DND-41 (cell line): ENCODE measurements around the gene SHROOM1.
A peak's percentile ranks its signal among the peaks of the same experiment; 100 is the strongest.

Experiments
- ATAC-seq: fragments of 200-7000 bp; cut with Tn5 transposase; 3 replicates; pipeline ENCODE4 v1.9.1; 2021; ENCODE audit warnings: low read depth; ENCODE audit not compliant: insufficient read depth
- DNase-seq: peaks from one replicate; pipeline ENCODE4 v3.0.0-alpha.2; 2020
- H2AFZ ChIP-seq: 2 replicates; pipeline ENCODE4 v1.6.0; 2012; ENCODE audit warnings: low read depth, low read length
- H3K27ac ChIP-seq: 2 replicates; pipeline ENCODE4 v1.5.1; 2012; ENCODE audit warnings: low read length, inconsistent platforms
- H3K27me3 ChIP-seq: fragments of 200-600 bp; sonication (generic); 2 replicates; pipeline ENCODE4 v1.6.0; 2012; ENCODE audit warnings: low read length, mild to moderate bottlenecking, inconsistent platforms; ENCODE audit not compliant: insufficient read depth, poor library complexity
- H3K36me3 ChIP-seq: 2 replicates; pipeline ENCODE4 v1.5.1; 2012; ENCODE audit warnings: low read length, inconsistent platforms; ENCODE audit not compliant: insufficient read depth
- H3K4me1 ChIP-seq: 2 replicates; pipeline ENCODE4 v1.5.1; 2012; ENCODE audit warnings: mild to moderate bottlenecking, low read length; ENCODE audit not compliant: insufficient read depth
- H3K4me2 ChIP-seq: 2 replicates; pipeline ENCODE4 v1.6.0; 2012; ENCODE audit warnings: mild to moderate bottlenecking, moderate library complexity, low read length, inconsistent platforms; ENCODE audit not compliant: insufficient read depth
- H3K4me3 ChIP-seq, 2 experiments: fragments of 200-600 bp in 1 of 2; shearing (Covaris generic) in 1 of 2; 2 replicates each; pipeline ENCODE4 v1.5.1; 2012 to 2016; ENCODE audit warnings: inconsistent platforms in 2 of 2, low read length in 2 of 2, mild to moderate bottlenecking in 2 of 2, low read depth in 1 of 2, moderate library complexity in 1 of 2
- H3K79me2 ChIP-seq: 2 replicates; pipeline ENCODE4 v1.6.0; 2012; ENCODE audit warnings: low read length, inconsistent platforms; ENCODE audit not compliant: insufficient read depth
- H3K9ac ChIP-seq: 2 replicates; pipeline ENCODE4 v1.6.0; 2012; ENCODE audit warnings: low read depth, mild to moderate bottlenecking, inconsistent platforms, low read length, moderate library complexity
- H3K9me3 ChIP-seq: 2 replicates; pipeline ENCODE4 v1.5.1; 2012; ENCODE audit warnings: low read length, moderate library complexity, mild to moderate bottlenecking, inconsistent platforms; ENCODE audit not compliant: insufficient read depth, severe bottlenecking
- H4K20me1 ChIP-seq: 2 replicates; pipeline ENCODE4 v1.6.0; 2012; ENCODE audit warnings: low read length; ENCODE audit not compliant: insufficient read depth
- EZH2 ChIP-seq: IDR thresholded peaks from 3 replicates; pipeline ENCODE4 v1.6.1; 2012; ENCODE audit warnings: borderline replicate concordance, low read depth, mild to moderate bottlenecking, moderate library complexity, low read length, inconsistent platforms; ENCODE audit not compliant: severe bottlenecking
- TF ChIP-seq, protein P1 (sequence below): IDR thresholded peaks from 2 replicates; pipeline ENCODE4 v1.5.1; 2012; ENCODE audit warnings: borderline replicate concordance, low read length, moderate library complexity, mild to moderate bottlenecking; ENCODE audit not compliant: poor library complexity, severe bottlenecking; ENCODE audit errors: extremely low read depth

SHROOM1 gene

DNA sequence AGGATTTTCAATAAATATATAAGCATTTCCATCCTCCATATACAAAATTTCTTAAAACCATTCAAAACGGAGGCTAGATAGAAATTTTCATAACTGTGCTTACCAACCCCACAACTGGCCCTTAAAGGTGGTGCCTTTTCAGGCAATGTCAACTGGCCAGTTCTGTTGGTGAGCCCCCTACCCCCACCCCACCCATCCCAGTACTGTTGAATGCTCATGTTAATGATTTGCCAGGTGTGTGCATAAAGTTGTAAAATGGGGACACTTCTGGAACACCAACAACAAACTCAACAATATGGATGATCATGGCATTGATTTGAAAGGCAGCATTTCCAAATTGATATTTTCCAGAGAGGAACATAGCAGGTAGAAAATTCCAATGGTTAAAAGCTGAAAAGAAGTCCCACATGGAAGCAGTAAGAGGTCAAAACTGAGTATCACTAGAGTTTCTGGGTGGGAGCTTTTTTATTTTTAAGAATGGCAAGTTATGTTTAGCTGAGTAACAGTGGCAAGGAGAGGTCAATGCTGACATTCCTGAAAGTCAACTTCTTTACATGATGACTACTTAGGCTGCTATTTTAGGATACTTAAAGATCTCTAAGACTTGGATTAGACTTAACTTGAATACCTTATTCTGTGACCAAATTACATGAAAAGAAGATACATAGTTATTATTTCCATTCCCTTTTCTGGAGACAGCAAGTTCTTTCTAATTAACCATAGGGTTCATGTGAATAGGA is 45.7 kb upstream of the SHROOM1 start:
- TF ChIP-seq, protein P1, sequence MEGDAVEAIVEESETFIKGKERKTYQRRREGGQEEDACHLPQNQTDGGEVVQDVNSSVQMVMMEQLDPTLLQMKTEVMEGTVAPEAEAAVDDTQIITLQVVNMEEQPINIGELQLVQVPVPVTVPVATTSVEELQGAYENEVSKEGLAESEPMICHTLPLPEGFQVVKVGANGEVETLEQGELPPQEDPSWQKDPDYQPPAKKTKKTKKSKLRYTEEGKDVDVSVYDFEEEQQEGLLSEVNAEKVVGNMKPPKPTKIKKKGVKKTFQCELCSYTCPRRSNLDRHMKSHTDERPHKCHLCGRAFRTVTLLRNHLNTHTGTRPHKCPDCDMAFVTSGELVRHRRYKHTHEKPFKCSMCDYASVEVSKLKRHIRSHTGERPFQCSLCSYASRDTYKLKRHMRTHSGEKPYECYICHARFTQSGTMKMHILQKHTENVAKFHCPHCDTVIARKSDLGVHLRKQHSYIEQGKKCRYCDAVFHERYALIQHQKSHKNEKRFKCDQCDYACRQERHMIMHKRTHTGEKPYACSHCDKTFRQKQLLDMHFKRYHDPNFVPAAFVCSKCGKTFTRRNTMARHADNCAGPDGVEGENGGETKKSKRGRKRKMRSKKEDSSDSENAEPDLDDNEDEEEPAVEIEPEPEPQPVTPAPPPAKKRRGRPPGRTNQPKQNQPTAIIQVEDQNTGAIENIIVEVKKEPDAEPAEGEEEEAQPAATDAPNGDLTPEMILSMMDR = no peak
- no peak for TF ChIP-seq EZH2
- DNase-seq (no peak), ATAC-seq (no peak)
- H3K9me3 ChIP-seq = no peaks in the 10 kb centered on the region
- H3K36me3 ChIP-seq = peaks cover 71% of the 10 kb centered on the region
- H3K4me3 ChIP-seq = no peak overlapping the region
- H3K9ac ChIP-seq = no peak overlapping the region
- no peaks in the 10 kb centered on the region for H3K79me2 ChIP-seq
- H2AFZ ChIP-seq = no peak overlapping the region
- H3K4me1 ChIP-seq = no peaks in the 10 kb centered on the region
- H3K27me3 ChIP-seq = no peaks in the 10 kb centered on the region
- H3K27ac ChIP-seq = no peak overlapping the region
- H3K4me2 ChIP-seq = no peak overlapping the region
- H4K20me1 ChIP-seq = peaks cover 3% of the 10 kb centered on the region; the same call in 1 of the 2 replicates

DNA sequence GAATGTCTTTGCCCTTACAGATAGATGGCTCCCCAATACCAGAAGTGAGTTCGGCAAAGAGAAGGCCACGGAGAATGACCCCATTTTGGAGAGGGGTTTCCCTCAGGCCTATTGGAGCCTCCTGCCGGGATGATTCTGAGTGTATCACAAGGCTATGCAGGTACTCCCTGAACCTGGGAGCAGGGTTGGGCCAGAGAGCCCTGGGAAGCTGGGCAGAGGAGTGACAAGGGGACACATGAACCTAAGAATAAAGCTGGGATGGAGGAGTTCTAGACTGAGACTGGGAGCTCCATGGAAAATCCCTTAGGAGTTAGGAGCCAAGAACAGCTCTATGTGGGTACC is 43.5 kb upstream of the SHROOM1 start:
- peaks cover 66% of the 10 kb centered on the region for H3K36me3 ChIP-seq
- H4K20me1 ChIP-seq = peaks cover 3% of the 10 kb centered on the region; the same call in 1 of the 2 replicates
- no peak overlapping the region for H3K27ac ChIP-seq
- no peak overlapping the region for H3K9ac ChIP-seq
- no peak overlapping the region for H3K4me3 ChIP-seq
- DNase-seq = no peak
- no peak for TF ChIP-seq EZH2
- TF ChIP-seq, protein P1 = no peak
- no peak overlapping the region for H3K4me2 ChIP-seq
- H3K9me3 ChIP-seq = no peaks in the 10 kb centered on the region
- no peaks in the 10 kb centered on the region for H3K4me1 ChIP-seq
- no peaks in the 10 kb centered on the region for H3K79me2 ChIP-seq
- H2AFZ ChIP-seq = no peak overlapping the region
- peak; percentile 15; the same call in 1 of the 3 replicates for ATAC-seq
- no peaks in the 10 kb centered on the region for H3K27me3 ChIP-seq

DNA sequence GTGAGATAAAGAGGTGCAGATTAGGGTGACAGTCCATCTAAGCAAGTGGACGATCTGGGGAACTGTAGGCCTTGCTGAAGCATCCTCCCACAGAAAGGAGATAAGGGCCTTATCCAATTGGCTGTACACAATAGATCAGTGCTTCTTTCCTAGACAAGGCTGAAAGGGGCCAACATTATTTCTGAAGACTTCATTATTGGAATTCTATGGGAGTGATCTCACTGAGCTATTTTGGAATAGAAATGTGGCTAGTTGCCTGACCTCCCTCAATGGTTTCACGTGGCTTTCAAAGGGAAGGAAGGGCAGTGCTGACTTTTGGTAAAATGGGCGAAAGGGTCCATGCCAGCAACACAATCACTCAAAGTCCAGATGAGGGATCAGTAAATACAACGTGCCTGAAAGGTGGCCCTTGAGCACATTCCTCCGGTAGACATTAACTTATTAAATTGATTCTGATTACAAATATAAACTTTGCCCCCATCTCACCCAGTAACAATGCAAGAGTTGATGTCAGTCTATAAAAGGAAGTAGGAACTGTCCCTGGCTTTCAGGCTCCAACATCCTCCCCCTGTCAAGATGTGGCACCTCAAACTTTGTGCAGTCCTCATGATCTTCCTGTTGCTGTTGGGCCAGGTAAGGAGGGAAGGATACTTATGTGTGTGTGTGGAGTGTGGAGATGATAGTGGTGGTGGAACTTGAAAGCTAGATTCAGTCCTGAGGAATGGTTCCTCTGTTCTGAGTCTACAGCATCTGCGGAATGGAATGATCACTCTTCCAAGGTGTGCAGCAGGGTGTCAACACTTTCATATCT is 42.9 kb upstream of the SHROOM1 start, which contains the start of gene LEAP2:
LEAP2 (plus strand) TSS at position 550 of the 811 bp plus-strand sequence; CDS start at position 577, 27 bp downstream.
- peaks cover 2% of the 10 kb centered on the region; the same call in 1 of the 2 replicates for H3K4me1 ChIP-seq
- H3K9me3 ChIP-seq = no peaks in the 10 kb centered on the region
- no peak within 1 kb of the TSS for H3K4me3 ChIP-seq
- DNase-seq (no peak), ATAC-seq (peak; percentile 9; the same call in 1 of the 3 replicates)
- H3K27ac ChIP-seq = no peak within 1 kb of the TSS
- peaks cover 66% of the 10 kb centered on the region for H3K36me3 ChIP-seq
- H3K27me3 ChIP-seq = no peaks in the 10 kb centered on the region
- no peak within 1 kb of the TSS for H3K9ac ChIP-seq
- no peak within 1 kb of the TSS for H3K4me2 ChIP-seq
- 0 out of 2 replicates have a peak, but pooled peaks cover 2% of the 10 kb centered on the region for H3K79me2 ChIP-seq
- no peak within 1 kb of the TSS for H2AFZ ChIP-seq
- no peak for TF ChIP-seq EZH2
- TF ChIP-seq, protein P1 = no peak
- H4K20me1 ChIP-seq = peaks cover 3% of the 10 kb centered on the region; the same call in 1 of the 2 replicates
